Bronchial epithelial cell (primary cell): Measurements from ENCODE around the gene ARAP2. TPM values are rescaled to one million over a fixed set of nuclear protein-coding genes. Genes with fewer than 3 reads are reported as not detected.
A peak's percentile ranks its signal among the peaks of the same experiment; 100 is the strongest.

Experiments used
- DNase-seq: peaks from one replicate; pipeline ENCODE4 v3.0.0-alpha.2; 2010; ENCODE audit warnings: low read depth
- FAIRE-seq: peaks from 2 replicates; lab custom pipeline; 2011; peaks lifted over from hg19 to GRCh38; lab: Jason Lieb, UNC
- H3K27me3 ChIP-seq: 2 replicates; pipeline ENCODE4 v1.5.1; 2011; ENCODE audit warnings: low read length; ENCODE audit not compliant: control insufficient read depth, insufficient read depth
- H3K36me3 ChIP-seq: 2 replicates; pipeline ENCODE4 v1.5.1; 2011; ENCODE audit warnings: low read length; ENCODE audit not compliant: control insufficient read depth, insufficient read depth
- H3K4me3 ChIP-seq: 2 replicates; pipeline ENCODE4 v1.5.1; 2011; ENCODE audit warnings: mild to moderate bottlenecking, low read depth, low read length, control low read depth
- total RNA-seq: library from RNA; depleted of rRNA; stranded (reverse); fragments of >200 nt; gene quantifications from 2 replicates; pipeline ENCODE4 v1.2.1, GENCODE V29; 2014
- TF ChIP-seq, protein P1 (sequence below): IDR thresholded peaks from 2 replicates; pipeline ENCODE4 v1.5.1; 2011; ENCODE audit warnings: mild to moderate bottlenecking, moderate library complexity, low read length, control low read depth, inconsistent platforms; ENCODE audit not compliant: insufficient read depth, severe bottlenecking

The ARAP2 gene
- total RNA-seq, 1 donor from 2014 or later: 46.3 TPM

DNA sequence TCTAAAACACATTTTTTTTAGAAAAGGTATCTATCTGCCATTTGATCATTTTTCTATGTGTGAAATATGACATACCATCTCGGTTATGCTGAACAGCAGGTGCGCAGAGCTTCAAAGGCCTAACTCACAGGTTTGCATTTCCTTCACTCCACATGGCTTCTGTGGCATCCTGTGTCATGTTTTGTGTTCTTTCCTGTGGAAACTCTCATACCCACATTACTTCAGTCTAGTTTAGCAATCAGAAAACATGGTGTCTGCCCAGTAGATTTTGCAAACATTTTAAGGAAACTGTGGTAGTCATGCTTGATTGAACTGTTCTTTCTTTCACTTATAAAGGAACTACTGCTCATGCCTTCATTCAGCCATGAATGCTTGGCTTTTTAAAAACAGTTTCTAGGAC is 11.3 kb upstream of the ARAP2 start:
- Histone ChIP-seq H3K36me3 (no peaks in the 10 kb centered on the region), H3K4me3 (no peak overlapping the region), H3K27me3 (no peaks in the 10 kb centered on the region)
- no peak for FAIRE-seq
- DNase-seq: no peak
- TF ChIP-seq, protein P1, sequence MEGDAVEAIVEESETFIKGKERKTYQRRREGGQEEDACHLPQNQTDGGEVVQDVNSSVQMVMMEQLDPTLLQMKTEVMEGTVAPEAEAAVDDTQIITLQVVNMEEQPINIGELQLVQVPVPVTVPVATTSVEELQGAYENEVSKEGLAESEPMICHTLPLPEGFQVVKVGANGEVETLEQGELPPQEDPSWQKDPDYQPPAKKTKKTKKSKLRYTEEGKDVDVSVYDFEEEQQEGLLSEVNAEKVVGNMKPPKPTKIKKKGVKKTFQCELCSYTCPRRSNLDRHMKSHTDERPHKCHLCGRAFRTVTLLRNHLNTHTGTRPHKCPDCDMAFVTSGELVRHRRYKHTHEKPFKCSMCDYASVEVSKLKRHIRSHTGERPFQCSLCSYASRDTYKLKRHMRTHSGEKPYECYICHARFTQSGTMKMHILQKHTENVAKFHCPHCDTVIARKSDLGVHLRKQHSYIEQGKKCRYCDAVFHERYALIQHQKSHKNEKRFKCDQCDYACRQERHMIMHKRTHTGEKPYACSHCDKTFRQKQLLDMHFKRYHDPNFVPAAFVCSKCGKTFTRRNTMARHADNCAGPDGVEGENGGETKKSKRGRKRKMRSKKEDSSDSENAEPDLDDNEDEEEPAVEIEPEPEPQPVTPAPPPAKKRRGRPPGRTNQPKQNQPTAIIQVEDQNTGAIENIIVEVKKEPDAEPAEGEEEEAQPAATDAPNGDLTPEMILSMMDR: no peak

DNA sequence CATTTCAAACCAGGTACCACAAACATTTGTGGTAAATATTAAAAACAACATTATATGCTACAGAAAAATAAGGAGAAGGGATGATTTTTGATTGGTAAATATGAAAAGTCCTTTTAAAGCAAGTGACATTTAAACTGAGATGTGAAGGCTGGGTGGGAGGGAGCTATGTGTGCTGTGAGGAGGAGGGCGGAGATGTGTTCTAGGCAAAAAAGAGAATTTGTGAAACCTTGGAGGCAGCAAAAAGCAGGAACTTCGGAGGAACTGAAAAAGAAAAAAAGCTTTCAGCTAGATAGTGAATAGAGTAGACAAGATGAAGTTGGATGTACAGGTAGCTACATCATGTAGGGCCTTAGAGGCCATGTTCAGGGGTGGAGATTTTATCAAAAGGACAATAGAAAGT is 10.1 kb upstream of the ARAP2 start:
- no peaks in the 10 kb centered on the region for H3K27me3 ChIP-seq
- TF ChIP-seq, protein P1: no peak
- no peak for DNase-seq
- FAIRE-seq: no peak
- no peak overlapping the region for H3K4me3 ChIP-seq
- no peaks in the 10 kb centered on the region for H3K36me3 ChIP-seq

DNA sequence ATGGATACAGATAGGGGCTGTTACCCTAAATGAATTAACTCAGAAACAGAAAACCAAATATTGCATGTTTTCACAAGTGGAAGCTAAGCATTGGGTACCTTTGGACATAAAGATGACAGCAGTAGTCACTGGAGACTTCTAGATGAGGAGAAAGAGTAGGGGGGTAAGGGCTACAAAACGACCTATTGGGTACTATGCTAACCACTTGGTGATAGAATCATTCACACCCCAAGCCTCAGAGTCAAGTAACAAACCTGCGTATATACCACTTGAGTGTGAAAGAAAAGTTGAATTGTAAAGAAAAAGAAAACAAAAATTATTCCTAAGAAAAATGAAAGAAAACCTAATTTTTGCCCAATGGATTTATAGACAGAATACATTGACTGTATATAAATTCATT is 7.7 kb upstream of the ARAP2 start:
- TF ChIP-seq, protein P1: no peak
- FAIRE-seq: no peak

DNA sequence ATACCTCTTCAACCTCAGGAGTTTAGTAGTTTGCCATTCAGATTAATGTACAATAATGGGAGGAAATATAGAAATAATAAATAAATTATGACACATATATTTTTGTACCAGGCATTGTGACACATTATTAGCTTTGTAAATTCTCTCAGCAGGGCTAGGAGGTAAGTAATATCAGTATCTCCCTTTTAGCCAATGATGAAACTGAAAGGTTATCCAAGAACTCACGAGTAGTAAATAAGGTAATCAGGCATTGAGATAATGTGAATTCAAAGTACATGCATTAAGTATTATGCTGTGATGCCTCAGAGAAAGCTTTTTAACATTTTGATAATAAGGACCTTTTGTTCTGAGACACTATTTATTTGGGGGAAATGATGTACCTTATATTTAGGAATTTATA is 5.3 kb upstream of the ARAP2 start:
- TF ChIP-seq, protein P1: no peak
- H3K4me3 ChIP-seq: no peak overlapping the region
- DNase-seq (no peak), FAIRE-seq (no peak)
- H3K36me3 ChIP-seq: no peaks in the 10 kb centered on the region
- H3K27me3 ChIP-seq: no peaks in the 10 kb centered on the region

More for the DNA sequence above, 7.7 kb upstream of the ARAP2 start:
- no peak for DNase-seq
- Histone ChIP-seq H3K27me3 (no peaks in the 10 kb centered on the region), H3K36me3 (no peaks in the 10 kb centered on the region), H3K4me3 (no peak overlapping the region)

DNA sequence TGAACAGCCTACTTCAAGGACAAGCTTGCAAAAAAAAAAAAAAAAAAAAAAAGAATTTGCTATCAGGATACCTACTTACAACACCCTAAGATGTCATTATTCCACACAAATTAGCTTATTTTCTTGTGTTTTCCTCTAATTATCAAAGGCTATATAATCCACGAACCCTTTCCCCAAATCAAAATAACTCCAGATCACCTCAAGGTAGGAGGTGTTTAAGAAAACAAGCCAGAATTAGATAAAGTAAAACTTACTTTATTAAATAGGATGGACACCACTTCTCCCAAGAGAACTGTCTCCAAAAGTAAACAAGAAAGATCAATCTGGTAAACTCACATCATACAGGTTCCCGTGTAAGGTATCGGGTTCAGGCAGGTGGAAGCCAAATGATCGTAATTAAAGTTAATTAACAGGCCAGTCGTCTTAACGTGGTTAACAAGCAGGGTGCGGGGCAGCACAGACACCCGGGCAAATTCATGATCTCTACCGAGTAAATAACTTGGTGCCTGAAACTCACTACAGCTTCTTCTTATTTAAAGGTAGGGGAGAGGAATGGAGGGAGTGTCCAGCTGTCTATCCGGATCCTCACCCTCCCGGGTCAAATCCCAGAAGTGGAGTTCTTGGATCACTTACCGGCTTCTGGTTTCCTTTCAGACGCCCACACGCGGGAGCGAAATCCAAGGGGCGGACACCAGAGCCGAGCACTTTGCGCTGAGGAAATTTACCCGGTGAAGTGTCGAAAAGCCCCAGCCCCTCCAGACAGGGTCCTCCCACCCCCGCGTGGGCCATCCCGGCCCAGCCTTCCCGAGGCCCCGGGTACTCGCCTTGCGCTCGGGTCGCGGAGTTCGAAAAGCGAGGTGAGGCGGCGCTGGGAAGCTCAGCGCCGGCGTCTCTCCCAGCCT is 708 bp downstream of the ARAP2 start:
- TF ChIP-seq, protein P1: no peak
- DNase-seq: peak; percentile 59
- no peaks in the 10 kb centered on the region for H3K36me3 ChIP-seq
- peak overlapping the region; percentile 71 for H3K4me3 ChIP-seq
- H3K27me3 ChIP-seq: no peaks in the 10 kb centered on the region
- FAIRE-seq: no peak
